ENCODE data around the gene DR1.
A peak's percentile ranks its signal among the peaks of the same experiment; 100 is the strongest.

Gene DR1
- 148 reads per million, percentile 89 among the genes with 10 or more reads in this experiment for total RNA-seq

- DNase-seq: peak; percentile 89
Measured at GRCh38 chr1:93345633-93346420, at the start of gene DR1. Gene DR1 (plus strand): TSS chr1:93345907. CDS start chr1:93346646, 739 bp downstream.

GRCh38 chr1:93296555-93297154 lies 49.1 kb upstream of the DR1 start:
- DNase-seq: no peak

- DNase-seq: no peak
Measured at GRCh38 chr1:93301131-93301530, 44.6 kb upstream of the DR1 start.

- no peak for DNase-seq
Measured at GRCh38 chr1:93302078-93302477, 43.6 kb upstream of the DR1 start.

- DNase-seq: peak; percentile 40
Measured at GRCh38 chr1:93304716-93305138, 41.0 kb upstream of the DR1 start.

GRCh38 chr1:93306920-93307319 lies 38.8 kb upstream of the DR1 start:
- no peak for DNase-seq

GRCh38 chr1:93313026-93313425 lies 32.7 kb upstream of the DR1 start:
- DNase-seq: no peak

- no peak for DNase-seq
Measured at GRCh38 chr1:93317207-93317606, 28.5 kb upstream of the DR1 start.

GRCh38 chr1:93317943-93318342 lies 27.8 kb upstream of the DR1 start:
- no peak for DNase-seq

- DNase-seq: no peak
Measured at GRCh38 chr1:93321720-93322119, 24.0 kb upstream of the DR1 start.

- no peak for DNase-seq
Measured at GRCh38 chr1:93322349-93322748, 23.4 kb upstream of the DR1 start.

GRCh38 chr1:93323185-93323820 lies 22.4 kb upstream of the DR1 start:
- DNase-seq: no peak

- no peak for DNase-seq
Measured at GRCh38 chr1:93324486-93325464, 20.9 kb upstream of the DR1 start.

- no peak for DNase-seq
Measured at GRCh38 chr1:93328809-93329760, 16.6 kb upstream of the DR1 start.

- no peak for DNase-seq
Measured at GRCh38 chr1:93330196-93330595, 15.5 kb upstream of the DR1 start.

- no peak for DNase-seq
Measured at GRCh38 chr1:93330617-93331016, 15.1 kb upstream of the DR1 start.

GRCh38 chr1:93331412-93331811 lies 14.3 kb upstream of the DR1 start:
- DNase-seq: no peak

GRCh38 chr1:93332368-93332767 lies 13.3 kb upstream of the DR1 start:
- DNase-seq: no peak

GRCh38 chr1:93338387-93339146 lies 7.1 kb upstream of the DR1 start:
- no peak for DNase-seq

- no peak for DNase-seq
Measured at GRCh38 chr1:93339171-93339697, 6.5 kb upstream of the DR1 start.
